ENCODE data around the gene CLEC6A.
"Not testable (repeated sequence)": the region's sequence is repeated elsewhere in the genome, so short reads cannot be mapped to it uniquely, and the experiment has no call there.

CLEC6A gene

DNA sequence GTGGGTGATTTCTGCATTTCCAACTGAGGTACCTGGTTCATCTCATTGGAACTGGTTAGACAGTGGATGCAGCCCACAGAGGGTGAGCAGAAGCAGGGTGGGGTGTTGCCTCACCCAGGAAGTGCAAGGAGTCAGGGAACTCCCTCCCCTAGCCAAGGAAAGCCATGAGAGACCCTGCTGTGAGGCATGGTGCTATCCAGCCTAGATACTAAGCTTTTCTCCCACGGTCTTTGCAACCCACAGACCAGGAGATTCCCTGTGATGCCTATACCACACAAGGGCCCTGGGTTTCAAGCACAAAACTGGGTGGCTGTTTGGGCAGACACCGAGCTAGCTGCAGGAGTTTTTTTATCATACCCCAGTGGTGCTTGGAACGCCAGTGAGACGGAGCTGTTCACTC lies 39.9 kb downstream of the CLEC6A start:
- not testable (repeated sequence) for DNase-seq (ENCODE audit: low read depth)

DNA sequence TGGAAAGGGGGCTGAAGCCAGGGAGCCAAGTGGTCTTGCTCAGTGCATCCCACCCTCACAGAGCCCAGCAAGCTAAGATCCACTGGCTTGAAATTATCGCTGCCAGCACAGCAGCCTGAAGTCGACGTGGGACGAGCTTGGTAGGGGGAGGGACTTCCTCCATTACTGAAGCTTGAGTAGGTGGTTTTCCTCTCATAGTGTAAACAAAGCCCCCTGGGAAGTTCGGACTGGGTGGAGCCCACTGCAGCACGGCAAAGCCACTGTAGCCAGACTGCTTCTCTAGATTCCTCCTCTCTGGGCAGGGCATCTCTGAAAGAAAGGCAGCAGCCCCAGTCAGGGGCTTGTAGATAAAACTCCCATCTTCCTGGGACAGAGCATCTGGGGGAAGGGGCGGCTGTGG lies 40.3 kb downstream of the CLEC6A start:
- DNase-seq (ENCODE audit: low read depth), result not testable (repeated sequence)

DNA sequence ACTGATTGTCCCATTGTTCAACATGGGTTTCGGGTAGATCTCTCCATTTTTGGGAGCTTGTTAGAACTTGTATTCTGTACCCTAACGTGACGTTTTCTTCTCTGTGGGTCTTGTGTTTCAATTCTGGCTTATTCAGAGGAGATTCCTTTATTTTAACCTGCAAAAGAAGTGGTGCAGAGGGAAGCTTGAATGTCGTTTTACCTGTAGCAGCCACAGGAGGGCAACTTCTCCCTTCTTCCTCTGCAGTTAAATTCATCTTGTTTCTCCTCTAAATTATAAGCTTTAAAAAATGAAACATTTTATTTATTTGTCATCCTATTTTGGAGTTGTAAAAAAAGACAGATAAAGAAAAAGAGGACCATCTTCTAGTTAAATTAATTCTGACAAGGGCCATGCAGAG lies 43.9 kb downstream of the CLEC6A start:
- DNase-seq (ENCODE audit: low read depth), result no peak

DNA sequence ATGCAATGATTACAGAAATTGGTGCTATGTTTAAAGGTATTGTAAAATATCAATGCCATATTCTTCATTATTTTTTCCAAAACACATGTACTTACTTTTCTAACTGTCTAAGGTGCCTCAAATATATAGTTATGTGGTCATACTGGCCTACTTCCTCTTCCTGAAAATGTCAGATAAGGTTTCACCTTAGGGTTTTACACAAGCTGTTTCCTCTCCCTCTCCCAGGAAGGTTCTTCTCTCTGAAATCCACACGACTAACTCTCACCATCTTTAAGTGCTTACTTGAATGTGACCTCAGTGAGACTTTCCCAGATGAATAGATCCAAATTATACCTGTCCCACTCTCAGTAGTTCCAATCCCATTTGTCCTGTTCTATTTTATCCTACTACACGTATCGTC lies 46.0 kb downstream of the CLEC6A start:
- DNase-seq (ENCODE audit: low read depth), result no peak

DNA sequence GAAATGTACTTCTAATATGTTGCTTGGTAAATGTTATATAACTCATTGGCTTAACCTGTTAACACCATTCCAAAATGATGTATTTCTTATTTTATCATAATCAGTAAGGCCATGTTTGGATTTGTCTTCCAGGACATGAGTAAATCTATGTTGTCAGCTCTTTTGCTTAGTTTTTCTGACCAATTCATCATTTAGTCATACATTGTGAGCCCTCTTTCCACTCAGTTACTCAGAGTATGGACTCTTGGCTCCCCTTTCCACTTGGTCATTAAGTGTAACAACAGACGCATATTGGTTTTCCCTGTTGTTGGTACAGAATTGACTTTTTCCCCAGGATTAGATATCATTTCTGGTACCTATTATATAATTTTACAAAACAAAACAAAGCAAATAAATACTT lies 48.6 kb downstream of the CLEC6A start:
- no peak for DNase-seq (ENCODE audit: low read depth)

DNA sequence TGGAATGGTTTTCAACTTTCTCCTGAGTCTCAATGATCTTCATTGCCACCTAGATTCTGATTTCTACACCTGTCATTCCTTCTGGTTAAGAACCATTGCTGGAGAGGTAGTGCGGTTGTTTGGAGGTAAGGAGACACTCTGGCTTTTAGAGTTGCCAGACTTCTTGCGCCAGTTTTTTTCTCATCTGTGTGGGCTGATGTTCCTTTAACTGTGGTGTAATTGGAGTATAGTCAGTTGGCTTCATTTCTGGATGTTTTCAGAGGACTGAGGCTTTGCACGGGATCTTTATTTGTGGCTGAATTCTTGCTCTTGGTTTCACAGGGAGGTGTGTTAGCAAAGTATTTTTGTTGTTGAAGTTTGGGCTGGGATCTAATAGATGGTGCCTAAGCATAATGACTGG lies 51.8 kb downstream of the CLEC6A start:
- DNase-seq (ENCODE audit: low read depth), result no peak

DNA sequence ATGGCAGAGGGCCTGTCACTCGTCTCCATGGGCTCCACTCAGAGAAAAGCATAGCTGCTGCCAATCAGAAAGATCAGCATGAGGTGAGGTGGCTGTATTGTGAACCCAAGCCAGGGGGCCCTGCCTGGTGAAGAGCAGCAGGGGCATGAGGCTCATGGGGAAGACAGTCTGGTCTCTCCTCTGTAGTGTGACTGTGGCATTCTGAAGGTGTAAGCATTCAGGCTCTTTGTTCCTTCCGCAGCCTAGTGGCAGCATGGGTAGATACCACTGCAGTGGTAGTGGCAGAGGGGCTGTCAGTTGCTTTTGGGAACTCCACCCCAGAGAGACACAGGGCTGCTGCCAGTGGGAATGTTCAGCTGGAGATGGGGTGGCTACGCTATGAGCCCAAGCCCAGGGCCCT lies 52.5 kb downstream of the CLEC6A start:
- DNase-seq (ENCODE audit: low read depth), result no peak

DNA sequence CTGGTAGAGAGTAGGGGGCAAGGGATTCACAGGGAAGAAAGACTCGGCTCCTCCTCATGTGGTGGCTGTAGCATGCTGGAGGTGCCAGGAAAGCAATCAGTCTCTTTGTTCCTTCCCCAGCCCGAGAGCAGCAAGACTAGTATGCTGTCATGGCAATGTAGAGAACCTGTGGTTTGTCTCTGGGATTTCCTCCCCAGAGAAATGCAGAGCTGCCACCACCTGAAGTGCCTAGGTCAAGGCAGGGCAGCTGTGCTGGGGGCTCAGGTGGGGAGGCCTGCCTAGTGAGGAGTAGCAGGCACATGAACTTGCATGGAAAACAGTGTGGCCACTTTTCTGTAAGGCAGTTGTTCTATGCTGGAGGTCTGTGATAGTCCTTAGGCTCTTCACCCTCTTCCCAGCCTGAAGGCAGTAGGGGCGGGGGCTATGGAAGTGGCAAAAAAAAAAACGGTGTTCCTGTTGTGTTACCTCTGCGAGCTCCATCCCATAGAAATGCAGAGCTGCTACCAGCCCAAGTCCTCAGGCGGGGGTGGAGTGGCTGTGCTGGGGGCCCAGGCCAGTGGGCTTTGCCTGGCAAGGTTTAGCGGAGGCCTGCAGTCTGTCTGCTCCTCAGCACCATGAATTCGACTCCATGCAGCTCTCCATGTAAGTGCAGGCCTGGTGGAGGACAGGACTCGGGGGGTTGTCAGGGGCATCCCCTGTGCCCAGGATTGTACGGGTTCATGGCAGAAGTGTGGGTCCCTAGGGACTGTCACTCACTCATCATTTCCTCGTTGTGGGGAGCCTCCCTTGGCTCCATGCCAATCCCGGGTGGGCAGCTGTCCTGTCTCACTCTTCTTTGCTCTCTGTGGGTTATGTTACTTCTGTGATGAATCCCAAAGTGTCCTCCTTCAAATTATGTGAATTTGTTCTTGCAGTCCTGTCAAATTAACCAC lies 53.4 kb downstream of the CLEC6A start:
- no peak for DNase-seq (ENCODE audit: low read depth)

DNA sequence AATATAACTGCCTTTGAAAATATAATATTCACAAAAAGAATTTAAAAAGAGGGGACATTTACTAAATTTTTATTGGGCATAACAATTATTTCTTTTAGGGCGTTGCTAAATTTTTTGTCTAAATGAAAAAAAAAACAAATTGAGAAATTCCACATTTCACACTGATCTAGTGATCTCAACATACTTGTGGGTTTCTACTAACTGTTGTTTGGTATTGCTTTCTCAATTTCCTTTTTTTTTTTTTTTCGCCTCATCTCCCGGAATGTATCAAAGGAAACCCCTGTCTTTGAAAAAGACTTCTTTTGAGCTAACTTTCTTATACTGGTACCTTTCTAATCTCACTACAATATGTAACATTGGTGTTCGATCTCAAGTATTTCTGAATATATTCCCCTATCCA lies 57.5 kb downstream of the CLEC6A start, which contains the start of gene CLEC4D:
TSS of gene CLEC4D (plus strand) at position 248 of the 400 bp plus-strand sequence. CDS start 230 bp downstream, outside the sequence.
- no peak for DNase-seq (ENCODE audit: low read depth)

DNA sequence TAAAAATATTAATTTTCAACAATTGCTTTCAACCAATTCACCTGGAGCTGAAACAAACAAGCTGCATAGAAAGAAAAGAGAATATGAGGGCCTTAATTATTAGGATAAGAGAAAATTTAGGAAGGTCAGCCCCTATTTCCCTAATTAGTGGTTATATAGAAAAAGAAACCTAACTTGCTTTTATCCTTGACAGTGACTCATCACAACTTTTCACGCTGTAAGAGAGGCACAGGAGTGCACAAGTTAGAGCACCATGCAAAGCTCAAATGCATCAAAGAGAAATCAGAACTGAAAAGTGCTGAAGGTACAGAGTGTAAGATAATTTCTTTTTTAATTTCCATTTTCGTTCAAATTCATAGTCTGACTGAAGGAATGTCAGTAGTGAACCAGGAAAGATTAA lies 62.2 kb downstream of the CLEC6A start:
- DNase-seq (ENCODE audit: low read depth), result no peak

DNA sequence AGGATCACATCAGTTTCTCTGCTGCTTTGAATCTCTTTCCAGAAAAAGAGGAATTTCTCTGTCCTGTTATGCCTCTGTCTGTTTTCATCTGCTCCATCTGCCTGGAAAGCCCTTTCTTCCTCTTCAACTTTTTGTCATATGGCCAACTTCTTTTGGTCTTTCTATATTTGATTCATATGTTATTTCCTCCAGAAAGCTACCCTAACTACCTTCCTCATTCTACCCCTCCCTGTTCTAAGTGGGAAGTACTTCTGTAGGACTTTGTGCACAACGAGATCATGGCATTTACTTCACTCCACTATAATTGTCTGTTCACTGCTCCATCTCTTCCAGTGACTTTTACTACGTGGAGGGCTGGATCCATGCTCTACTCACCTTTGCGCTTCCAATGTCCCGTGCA lies 63.4 kb downstream of the CLEC6A start:
- DNase-seq (ENCODE audit: low read depth), result no peak

DNA sequence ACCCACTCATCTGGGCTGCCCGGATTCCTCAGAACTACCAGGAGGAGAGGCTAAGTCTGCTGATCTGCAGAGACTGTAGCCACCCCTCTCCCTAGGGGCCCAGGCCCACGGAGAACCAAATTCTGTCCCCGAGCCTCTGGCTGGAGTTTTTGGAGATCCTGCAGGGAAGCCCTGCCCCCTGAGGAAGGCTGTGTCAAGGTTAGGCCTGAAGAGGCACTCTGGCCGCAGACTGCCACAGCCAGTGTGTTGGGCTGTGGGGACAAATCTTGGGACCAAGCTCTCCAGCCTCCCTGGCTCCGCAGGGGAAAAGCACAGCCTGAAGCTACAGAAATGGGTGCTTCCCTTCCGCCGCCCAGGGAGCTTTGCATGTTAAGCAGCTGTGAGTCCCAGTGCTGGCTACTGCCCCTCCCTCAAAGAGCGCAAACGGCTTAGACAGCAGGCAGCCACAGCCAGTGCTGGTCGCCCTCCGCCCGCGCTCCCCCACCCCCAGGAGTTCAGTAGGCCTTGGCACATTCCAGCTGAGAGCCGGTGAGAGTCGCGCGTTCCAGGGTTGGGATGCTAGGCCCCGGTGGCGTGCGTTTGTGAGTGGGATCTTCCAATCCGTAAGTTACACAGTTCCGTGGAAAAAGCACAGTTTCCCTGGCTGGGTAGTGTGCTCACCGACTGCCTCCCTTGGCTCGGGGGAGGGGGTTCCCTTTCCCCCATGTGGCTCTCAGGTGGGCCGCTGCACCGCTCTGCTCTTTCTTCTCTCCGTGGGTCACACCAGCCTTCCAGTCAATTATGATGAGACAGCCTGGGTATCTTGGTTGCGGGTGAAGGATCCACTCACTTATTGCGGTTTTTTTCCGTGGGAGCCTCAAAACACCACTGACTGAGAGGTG lies 71.7 kb downstream of the CLEC6A start:
- DNase-seq (ENCODE audit: low read depth), result no peak
